ENCODE data around the gene PHF5A. TPM values are rescaled to one million over a fixed set of nuclear protein-coding genes. Genes with fewer than 3 reads are reported as not detected.

PHF5A gene
- total RNA-seq, 3 donors from 2014 or later = 27.0 to 31.7 (median 29.7) TPM

- no peak for ATAC-seq
- Histone ChIP-seq H3K9me3 (no peaks in the 10 kb centered on the region), H3K36me3 (ENCODE audit: low read depth) (peaks cover 14% of the 10 kb centered on the region)
These were observed 29.9 kb upstream of the PHF5A start for GRCh38 chr22:41498303-41498835.

GRCh38 chr22:41491374-41492100 is 23.0 kb upstream of the PHF5A start:
- H3K4me1 ChIP-seq (ENCODE audit: low read depth) = peaks cover 23% of the 10 kb centered on the region
- no peak for TF ChIP-seq CTCF (IDR thresholded peaks at IDR 0.05)
- ATAC-seq (peak; percentile 50), DNase-seq (no peak)
- no peaks in the 10 kb centered on the region for H3K9me3 ChIP-seq
- H3K36me3 ChIP-seq (ENCODE audit: low read depth) = no peaks in the 10 kb centered on the region
- no peak overlapping the region for H3K4me3 ChIP-seq
- intact Hi-C loops (cut with DNase I, micrococcal nuclease) = no loop called here

More at GRCh38 chr22:41498303-41498835, 29.9 kb upstream of the PHF5A start:
- intact Hi-C loops (cut with DNase I, micrococcal nuclease) = no loop called here
- no peak for TF ChIP-seq CTCF (IDR thresholded peaks at IDR 0.05)
- no peaks in the 10 kb centered on the region for H3K4me1 ChIP-seq (ENCODE audit: low read depth)
- no peak for DNase-seq
- no peak overlapping the region for H3K4me3 ChIP-seq

GRCh38 chr22:41488596-41489385 is 20.3 kb upstream of the PHF5A start:
- TF ChIP-seq CTCF (IDR thresholded peaks at IDR 0.05) = no peak
- intact Hi-C loops (cut with DNase I, micrococcal nuclease) = no loop called here
- ATAC-seq (no peak), DNase-seq (no peak)
- no peaks in the 10 kb centered on the region for H3K36me3 ChIP-seq (ENCODE audit: low read depth)
- no peak overlapping the region for H3K4me3 ChIP-seq
- H3K9me3 ChIP-seq = no peaks in the 10 kb centered on the region
- peaks cover 43% of the 10 kb centered on the region for H3K4me1 ChIP-seq (ENCODE audit: low read depth)

GRCh38 chr22:41488076-41488475 is 19.6 kb upstream of the PHF5A start:
- DNase-seq (no peak), ATAC-seq (no peak)
- Histone ChIP-seq H3K4me3 (no peak overlapping the region), H3K36me3 (ENCODE audit: low read depth) (no peaks in the 10 kb centered on the region), H3K9me3 (no peaks in the 10 kb centered on the region), H3K4me1 (ENCODE audit: low read depth) (peaks cover 49% of the 10 kb centered on the region)
- intact Hi-C loops (cut with DNase I, micrococcal nuclease) = no loop called here
- no peak for TF ChIP-seq CTCF (IDR thresholded peaks at IDR 0.05)

GRCh38 chr22:41487037-41487935 is 18.8 kb upstream of the PHF5A start:
- Histone ChIP-seq H3K9me3 (no peaks in the 10 kb centered on the region), H3K4me1 (ENCODE audit: low read depth) (peaks cover 56% of the 10 kb centered on the region), H3K36me3 (ENCODE audit: low read depth) (no peaks in the 10 kb centered on the region), H3K4me3 (no peak overlapping the region)
- no peak for TF ChIP-seq CTCF (IDR thresholded peaks at IDR 0.05)
- intact Hi-C loops (cut with DNase I, micrococcal nuclease) = no loop called here
- ATAC-seq (peak; percentile 30), DNase-seq (no peak)
